ENCODE results near the gene FAM117B. TPM values are rescaled to one million over a fixed set of nuclear protein-coding genes. Genes with fewer than 3 reads are reported as not detected.
A peak's percentile ranks its signal among the peaks of the same experiment; 100 is the strongest.
"Not testable (repeated sequence)": the region's sequence is repeated elsewhere in the genome, so short reads cannot be mapped to it uniquely, and the experiment has no call there.

Gene FAM117B
- total RNA-seq, 1 experiment from 2014 or later: 3.7 TPM

DNA sequence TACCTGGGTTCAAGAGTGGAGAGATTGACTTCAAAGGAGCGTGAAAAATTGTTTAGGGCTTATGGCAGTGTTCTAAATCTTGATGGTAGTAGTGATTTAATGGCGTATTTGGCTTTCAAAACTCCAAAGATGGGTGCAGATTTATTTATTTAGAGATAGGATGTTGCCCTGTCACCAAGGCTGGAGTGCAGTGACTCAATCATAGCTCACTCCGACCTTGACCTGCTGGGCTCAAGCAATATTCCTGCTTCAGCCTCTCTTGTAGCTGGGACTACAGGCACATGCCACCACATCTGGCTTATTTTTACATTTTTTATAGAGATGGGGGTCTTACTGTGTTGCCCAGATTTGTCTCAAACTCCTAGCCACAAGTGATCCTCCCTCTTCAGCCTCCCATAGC is 52.5 kb downstream of the FAM117B start:
- no peak for DNase-seq (ENCODE audit: low read depth, low spot score)
- in situ Hi-C loops (cut with HindIII; ENCODE audit: low pct_unique_long_range_greater_than_20kb, low sequenced_read_pairs): no loop called here

DNA sequence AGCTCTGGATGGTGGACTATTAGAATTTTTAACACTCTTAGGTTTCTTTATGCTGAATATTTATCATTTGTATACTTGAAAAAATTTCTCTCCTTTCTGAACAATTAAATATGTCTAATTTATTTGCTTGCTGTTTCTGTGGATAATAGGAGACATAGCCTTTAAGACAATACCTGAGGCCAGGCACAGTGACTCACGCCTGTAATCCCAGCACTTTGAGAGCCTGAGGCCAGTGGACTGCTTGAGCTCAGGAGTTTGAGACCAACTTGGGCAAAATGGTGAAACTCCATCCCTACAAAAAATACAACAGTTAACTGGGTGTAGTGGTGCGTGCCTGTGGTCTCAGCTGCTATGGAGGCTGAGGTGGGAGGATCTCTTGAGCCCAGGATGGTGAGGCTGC is 54.7 kb downstream of the FAM117B start:
- no peak for DNase-seq (ENCODE audit: low read depth, low spot score)

DNA sequence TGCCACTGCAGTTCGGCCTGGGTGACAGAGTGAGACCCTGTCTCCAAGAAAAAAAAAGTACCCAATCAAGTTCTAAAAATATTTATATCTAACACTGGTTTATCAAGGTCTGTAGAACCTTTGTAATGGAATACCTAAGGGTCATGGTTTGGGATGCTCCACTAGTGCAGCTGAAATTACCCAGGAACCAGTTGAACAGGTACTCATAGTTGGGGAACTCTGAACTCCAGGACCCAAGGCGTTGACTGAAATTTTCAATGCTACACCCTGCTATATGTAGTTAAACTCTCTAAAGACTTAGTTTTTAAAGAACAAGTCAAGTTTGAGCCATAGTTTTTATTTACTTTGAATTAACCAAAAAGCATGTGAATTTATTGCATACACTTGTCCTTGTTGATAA is 55.1 kb downstream of the FAM117B start:
- in situ Hi-C loops (cut with HindIII; ENCODE audit: low pct_unique_long_range_greater_than_20kb, low sequenced_read_pairs): no loop called here
- no peak for DNase-seq (ENCODE audit: low read depth, low spot score)

More for the DNA sequence above, 54.7 kb downstream of the FAM117B start:
- in situ Hi-C loops (cut with HindIII; ENCODE audit: low pct_unique_long_range_greater_than_20kb, low sequenced_read_pairs): no loop called here

DNA sequence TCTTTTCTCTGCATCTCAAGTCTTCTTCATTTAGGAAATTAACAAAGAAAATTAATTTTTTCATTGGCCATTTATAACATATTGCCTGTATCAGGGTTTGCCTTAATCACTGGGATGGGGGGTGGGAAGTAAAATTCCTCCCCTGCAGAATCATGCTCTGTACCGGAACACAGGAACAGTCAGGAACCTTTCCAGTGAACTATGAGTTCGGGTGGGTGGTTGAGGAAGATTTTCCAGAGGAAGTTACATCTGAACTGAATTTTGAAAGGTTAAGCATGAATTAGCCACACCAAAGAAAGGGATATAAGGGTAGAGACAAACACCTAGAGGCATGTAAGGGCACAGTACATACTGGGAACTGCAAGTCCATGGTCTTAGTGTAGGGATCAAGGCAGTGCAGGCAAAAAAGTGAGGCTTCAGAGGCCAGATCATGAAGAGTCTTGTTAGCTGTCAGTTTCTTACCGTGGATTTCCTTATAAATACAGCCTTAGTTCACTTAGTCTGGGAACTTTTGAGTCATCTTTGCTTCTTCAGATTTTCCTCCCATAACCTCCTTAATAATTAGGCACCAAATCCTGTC is 55.6 kb downstream of the FAM117B start:
- no peak for DNase-seq (ENCODE audit: low read depth, low spot score)
- in situ Hi-C loops (cut with HindIII; ENCODE audit: low pct_unique_long_range_greater_than_20kb, low sequenced_read_pairs): no loop called here

DNA sequence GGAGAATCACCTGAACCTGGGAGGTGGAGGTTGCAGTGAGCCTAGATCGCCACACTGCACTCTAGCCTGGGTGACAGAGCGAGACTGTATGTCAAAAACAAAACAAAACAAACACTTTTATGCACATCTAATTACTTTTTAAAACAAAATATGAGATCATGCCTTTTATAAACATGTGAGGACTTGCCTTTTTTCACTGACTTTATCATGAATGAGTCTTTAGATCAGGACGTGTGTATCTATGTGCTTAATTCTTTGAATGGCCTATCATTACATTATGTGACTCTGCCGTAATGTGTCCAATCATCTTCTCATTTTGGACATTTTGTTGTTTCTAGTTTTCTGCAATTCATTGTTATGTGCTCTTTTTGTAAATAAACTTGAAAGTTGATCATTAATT is 58.7 kb downstream of the FAM117B start:
- in situ Hi-C loops (cut with HindIII; ENCODE audit: low pct_unique_long_range_greater_than_20kb, low sequenced_read_pairs): no loop called here
- no peak for DNase-seq (ENCODE audit: low read depth, low spot score)

DNA sequence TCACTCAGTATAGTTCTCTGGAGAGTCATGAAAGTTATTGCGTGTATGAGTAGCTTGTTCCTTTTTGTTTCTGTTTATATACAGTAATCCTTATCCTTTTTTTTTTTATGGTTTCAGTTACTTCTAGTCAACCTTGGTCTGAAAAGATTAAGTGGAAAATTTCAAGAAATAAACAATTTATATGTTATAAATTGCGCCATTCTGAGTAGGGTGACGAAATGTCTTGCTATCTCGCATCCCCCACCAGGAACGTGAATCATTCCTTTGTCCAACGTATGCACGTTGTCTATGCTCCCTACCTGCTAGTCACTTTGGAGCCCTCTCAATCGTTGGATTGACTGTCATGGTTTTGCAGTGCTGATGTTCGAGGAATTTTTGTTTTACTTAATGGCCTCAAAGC is 60.4 kb downstream of the FAM117B start:
- DNase-seq (ENCODE audit: low read depth, low spot score): no peak
- in situ Hi-C loops (cut with HindIII; ENCODE audit: low pct_unique_long_range_greater_than_20kb, low sequenced_read_pairs): no loop called here

DNA sequence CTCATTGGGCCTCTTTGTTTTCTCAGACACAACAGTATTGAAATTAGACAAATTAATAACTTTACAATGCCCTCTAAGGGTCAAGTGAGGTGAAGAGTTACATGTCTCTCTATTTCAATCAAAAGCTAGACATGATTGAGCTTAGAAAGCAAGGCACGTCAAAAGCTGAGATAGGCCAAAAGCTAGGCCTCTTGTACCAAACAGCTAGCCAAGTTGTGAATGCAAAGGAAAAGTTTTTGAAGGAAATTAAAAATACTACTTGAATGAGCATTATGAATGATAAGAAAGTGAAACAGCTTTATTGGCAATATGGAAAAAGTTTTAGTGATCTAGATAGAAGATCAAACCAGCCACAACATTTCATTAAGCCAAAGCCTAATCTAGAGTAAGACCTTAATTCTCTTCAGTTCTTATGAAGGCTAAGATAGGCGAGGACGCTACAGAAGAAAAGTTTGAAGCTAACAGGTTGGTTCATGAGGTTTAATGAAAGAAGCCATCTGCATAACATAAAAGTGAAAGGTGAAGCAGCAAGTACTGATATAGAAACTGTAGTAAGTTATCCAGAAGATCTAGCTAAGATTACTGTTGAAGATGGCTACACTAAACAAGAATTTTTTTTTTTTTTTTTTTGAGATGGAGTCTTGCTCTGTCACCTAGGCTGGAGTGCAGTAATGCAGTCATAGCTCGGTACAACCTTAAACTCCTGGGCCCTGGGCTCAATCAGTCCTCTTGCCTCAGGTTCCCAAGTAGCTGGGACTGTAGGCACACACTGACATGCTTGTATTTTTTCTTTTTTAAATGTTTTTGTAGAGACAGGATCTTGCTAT is 65.5 kb downstream of the FAM117B start:
- no peak for DNase-seq (ENCODE audit: low read depth, low spot score)
- in situ Hi-C loops (cut with HindIII; ENCODE audit: low pct_unique_long_range_greater_than_20kb, low sequenced_read_pairs): no loop called here

DNA sequence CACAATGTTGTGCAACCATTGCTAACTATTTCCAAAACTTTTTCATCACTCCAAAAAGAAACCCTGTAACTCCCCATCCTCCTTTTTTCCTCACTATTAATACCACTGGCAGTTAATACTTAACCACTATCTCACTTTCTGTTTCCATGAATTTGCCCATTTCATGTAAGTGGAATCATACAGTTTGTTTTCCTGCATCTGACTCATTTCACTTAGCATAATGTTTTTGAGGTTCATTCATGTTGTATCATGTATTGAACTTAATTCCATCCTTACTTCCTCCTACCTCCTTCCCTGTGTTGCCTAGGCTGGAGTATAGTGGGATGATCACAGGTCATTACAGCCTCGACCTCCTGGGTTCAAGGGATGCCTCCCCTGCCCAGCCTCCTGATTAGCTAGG is 68.3 kb downstream of the FAM117B start:
- no peak for DNase-seq (ENCODE audit: low read depth, low spot score)
- in situ Hi-C loops (cut with HindIII; ENCODE audit: low pct_unique_long_range_greater_than_20kb, low sequenced_read_pairs): no loop called here

DNA sequence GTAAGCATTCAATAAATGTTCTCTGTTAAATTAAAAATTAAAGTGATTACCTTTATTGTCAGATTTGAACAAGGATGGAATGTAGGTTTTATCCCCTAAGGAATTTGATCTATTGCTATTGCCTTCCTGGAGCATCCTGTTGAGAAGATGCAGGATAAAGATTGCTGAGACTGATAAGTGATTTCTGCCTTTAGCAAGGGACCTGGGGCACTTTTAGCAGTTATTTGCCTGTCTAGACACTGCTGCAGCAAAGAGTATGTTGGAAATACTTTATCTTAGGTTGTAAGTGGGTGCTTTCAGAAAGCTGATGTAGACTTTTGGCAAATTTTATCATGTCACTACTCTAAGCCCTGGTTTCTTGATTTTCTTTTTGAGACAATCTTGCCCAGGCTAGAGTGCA is 69.5 kb downstream of the FAM117B start:
- in situ Hi-C loops (cut with HindIII; ENCODE audit: low pct_unique_long_range_greater_than_20kb, low sequenced_read_pairs): no loop called here

DNA sequence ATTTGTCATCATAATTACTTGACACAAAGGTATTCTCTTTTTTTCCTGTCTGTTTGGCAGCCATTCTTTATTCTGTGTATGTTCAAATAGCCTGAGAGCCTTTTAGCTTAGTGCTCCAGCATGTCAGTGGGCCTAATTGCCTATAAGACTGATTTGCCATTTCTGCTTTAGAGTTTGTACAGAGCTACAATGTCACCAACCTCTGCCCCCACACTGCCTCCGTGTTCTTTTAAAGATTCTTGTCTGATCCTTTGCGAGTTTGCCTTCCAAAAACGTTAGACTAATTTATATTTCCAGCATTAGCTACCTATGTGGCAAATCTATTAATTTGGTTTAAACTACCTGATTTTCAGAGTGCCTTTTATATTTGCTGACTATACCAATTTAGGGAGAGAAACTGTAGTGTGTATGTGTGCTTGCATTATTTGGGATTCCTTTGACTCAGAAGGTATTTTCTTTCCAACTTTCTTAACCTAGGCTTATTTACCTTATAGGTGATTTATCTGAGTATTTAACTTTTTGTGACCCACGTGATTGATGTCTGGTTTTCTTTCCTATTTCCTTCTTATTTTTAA is 70.8 kb downstream of the FAM117B start:
- no peak for DNase-seq (ENCODE audit: low read depth, low spot score)
- in situ Hi-C loops (cut with HindIII; ENCODE audit: low pct_unique_long_range_greater_than_20kb, low sequenced_read_pairs): no loop called here

More for the DNA sequence above, 69.5 kb downstream of the FAM117B start:
- no peak for DNase-seq (ENCODE audit: low read depth, low spot score)

DNA sequence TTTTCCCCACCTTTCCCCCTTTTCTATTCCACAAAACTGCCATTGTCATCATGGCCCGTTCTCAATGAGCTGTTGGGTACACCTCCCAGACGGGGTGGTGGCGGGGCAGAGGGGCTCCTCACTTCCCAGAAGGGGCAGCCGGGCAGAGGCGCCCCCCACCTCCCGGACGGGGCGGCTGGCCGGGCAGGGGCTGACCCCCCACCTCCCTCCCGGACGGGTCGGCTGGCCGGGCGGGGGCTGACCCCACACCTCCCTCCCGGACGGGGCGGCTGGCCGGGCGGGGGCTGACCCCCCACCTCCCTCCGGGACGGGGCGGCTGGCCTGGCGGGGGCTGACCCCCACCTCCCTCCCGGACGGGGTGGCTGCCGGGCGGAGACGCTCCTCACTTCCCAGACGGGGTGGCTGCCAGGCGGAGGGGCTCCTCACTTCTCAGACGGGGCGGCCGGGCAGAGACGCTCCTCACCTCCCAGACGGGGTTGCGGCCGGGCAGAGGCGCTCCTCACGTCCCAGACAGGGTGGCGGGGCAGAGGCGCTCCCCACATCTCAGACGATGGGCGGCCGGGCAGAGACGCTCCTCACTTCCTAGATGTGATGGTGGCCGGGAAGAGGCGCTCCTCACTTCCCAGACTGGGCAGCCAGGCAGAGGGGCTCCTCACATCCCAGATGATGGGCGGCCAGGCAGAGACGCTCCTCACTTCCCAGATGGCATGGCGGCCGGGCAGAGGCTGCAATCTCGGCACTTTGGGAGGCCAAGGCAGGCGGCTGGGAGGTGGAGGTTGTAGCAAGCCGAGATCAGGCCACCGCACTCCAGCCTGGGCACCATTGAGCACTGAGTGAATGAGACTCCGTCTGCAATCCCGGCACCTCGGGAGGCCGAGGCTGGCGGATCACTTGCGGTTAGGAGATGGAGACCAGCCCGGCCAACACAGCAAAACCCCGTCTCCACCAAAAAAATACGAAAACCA is 80.5 kb downstream of the FAM117B start:
- in situ Hi-C loops (cut with HindIII; ENCODE audit: low pct_unique_long_range_greater_than_20kb, low sequenced_read_pairs); DNase-seq (ENCODE audit: low read depth, low spot score): not testable (repeated sequence)

DNA sequence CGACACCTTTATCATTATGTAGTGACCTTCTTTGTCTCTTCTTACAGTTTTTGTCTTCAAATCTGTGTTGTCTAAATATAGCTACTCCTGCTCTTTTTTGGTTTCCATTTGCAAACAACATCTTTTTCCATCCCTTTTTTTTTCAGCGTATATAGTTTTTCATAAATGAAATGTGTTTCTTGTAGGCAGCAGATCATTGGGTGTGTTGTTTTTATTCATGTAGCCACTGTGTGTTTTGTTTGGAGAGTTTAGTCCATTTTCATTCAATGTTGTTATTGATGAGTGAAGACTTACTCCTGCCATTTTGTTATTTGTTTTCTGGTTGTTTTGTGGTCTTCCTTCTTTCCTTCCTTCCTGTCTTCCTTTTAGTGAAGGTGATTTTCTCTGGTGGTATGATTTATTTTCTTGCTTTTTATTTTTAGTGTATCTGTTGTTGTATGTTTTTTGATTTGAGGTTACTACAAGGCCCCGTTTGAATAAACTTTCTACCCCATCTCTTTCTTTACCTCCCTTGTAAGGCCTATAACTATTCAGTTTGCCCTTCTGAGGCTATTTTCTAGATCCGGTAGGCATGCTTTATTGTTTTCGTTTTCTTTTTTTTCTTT is 81.4 kb downstream of the FAM117B start:
- no peak for DNase-seq (ENCODE audit: low read depth, low spot score)
- in situ Hi-C loops (cut with HindIII; ENCODE audit: low pct_unique_long_range_greater_than_20kb, low sequenced_read_pairs): no loop called here

DNA sequence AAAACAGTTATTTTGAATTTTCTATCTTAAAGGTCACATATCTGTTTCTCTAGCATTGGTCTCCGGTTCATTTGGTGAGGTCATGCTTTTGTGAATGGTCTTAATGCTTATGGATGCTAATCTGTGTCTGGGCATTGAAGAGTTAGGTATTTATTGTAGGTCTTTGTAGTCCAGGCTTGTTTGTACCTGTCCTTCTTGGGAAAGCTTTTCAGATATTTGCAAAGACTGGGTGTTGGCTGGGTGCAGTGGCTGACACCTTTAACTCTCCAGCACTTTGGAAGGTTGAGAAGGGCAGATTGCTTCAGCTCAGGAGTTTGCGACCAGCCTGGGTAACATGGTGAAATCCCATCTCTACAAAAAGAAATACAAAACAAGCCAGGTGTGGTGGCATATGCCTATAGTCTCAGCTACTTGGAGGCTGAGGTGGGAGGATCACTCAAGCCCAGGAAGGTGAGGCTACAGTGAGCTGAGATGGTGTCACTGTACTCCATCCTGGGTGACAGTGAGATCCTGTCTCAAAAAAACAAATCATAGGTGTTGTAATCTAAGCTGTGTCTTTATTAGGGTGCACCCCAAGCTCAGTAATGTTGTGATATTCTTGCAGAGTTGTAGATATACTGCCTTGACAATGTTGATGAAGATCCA is 82.3 kb downstream of the FAM117B start:
- in situ Hi-C loops (cut with HindIII; ENCODE audit: low pct_unique_long_range_greater_than_20kb, low sequenced_read_pairs): no loop called here
- DNase-seq (ENCODE audit: low read depth, low spot score): no peak

DNA sequence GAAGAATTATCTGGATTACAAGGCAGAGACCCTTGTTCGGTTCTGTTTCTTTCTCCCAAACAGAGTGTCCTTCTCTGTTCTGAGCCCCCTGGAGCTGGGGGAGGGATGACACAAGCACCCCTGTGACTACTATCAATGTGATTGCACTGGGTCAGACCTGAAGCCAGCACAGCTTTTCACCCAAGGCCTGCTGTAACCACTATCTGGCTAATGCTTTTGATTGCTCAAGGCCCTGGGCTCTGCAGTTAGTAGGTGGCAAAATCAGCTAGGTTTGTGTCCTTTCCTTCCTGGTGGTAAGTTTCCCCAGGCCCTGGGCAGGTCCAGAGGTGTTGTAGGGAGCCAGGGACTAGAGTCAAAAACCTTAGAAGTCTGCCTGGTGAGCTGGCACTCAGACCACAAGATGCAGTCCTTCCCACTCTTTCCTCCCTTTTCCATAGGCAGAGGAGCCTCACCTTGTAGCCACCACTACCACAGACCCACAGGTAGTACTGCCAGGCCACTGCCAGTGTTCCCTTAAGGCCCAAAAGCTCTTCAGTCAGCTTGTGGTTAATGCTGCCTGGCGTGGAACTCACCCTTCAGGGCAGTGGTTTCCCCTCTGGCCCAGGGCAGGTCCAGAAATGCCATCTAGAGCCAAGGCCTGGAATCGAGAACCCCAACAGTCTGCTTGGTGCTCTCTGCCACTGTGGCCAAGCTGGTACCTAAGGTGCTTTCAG is 83.0 kb downstream of the FAM117B start:
- no peak for DNase-seq (ENCODE audit: low read depth, low spot score)
- in situ Hi-C loops (cut with HindIII; ENCODE audit: low pct_unique_long_range_greater_than_20kb, low sequenced_read_pairs): no loop called here

DNA sequence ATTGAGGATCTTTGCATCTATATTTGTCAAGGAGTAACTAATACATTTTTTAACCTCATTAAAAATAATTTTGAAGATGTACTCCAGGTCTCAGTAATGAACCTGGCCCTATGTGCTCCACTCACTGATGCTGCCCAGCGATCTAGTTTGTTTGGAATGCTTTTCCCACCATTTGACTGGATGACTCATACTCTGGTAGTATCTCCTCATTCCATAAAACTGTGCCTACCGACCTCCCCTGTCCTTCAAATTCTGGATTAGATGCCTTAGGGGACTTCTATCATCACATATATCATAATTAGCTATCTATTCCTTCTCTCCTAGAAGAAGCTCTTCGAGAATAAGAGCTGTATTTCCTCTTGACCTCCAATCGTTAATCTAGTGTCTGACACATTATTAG is 83.8 kb downstream of the FAM117B start:
- DNase-seq (ENCODE audit: low read depth, low spot score): peak; percentile 26
- in situ Hi-C loops (cut with HindIII; ENCODE audit: low pct_unique_long_range_greater_than_20kb, low sequenced_read_pairs): no loop called here

DNA sequence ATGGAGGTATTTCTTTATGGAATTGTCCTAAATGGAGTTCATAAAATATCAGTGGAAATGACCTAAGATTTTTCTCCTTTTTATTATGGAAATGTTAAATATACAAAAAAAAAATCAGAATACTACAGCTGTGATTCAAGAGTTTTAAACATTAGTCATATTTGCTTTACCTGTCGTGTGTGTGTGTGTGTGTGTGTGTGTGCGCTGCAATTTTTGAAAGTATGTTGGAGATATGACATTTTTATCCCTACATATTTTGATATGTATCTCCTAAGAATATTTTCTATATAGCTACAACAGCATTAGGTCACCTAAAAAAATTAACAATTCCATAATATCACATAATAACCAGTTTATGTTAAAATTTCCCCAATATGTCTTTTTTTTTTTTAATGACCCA is 85.5 kb downstream of the FAM117B start:
- no peak for DNase-seq (ENCODE audit: low read depth, low spot score)
- in situ Hi-C loops (cut with HindIII; ENCODE audit: low pct_unique_long_range_greater_than_20kb, low sequenced_read_pairs): no loop called here

DNA sequence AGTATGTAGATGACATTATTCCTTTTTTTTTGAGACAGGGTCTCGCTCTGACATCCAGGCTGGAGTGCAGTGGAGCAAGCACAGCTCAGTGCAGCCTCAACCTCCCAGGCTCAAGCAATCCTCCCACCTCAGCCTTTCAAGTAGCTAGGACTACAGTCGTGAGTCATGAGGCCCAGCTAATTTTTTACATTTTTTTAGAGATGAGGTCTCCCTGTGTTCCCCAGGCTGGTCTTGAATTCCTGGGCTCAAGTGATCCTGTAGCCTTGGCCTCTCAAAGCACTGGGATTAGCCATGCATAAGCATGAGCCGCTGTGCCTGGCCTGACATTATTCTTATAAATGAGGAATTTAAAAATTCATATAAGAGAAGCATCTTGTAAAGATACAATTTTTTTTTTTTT is 86.9 kb downstream of the FAM117B start:
- in situ Hi-C loops (cut with HindIII; ENCODE audit: low pct_unique_long_range_greater_than_20kb, low sequenced_read_pairs): no loop called here
- DNase-seq (ENCODE audit: low read depth, low spot score): no peak

Data from SK-MEL-5 (cell line).